H1 (cell line): ENCODE data around the gene ATP6V0D1. TPM values are rescaled to one million over a fixed set of nuclear protein-coding genes. Genes with fewer than 3 reads are reported as not detected.

ENCODE experiments used
- BRCA1 ChIP-seq: IDR thresholded peaks from 2 replicates; pipeline ENCODE4 v1.6.1; 2012; ENCODE audit warnings: low read depth, low read length, improper control_type of control experiment
- CBX5 ChIP-seq: fragments of 300-800, 300-1000 bp; sonication (generic); IDR thresholded peaks from 2 replicates; pipeline ENCODE4 v1.7.1; 2016; ENCODE audit warnings: antibody characterized with exemption, low read length, low read depth
- CEBPB ChIP-seq: IDR thresholded peaks from 2 replicates; pipeline ENCODE4 v1.6.1; 2012; ENCODE audit warnings: low read depth, low read length
- EP300 ChIP-seq, 2 experiments: IDR thresholded peaks; 1 replicate in 1 of 2; 2 replicates in 1 of 2; pipeline ENCODE4 v1.6.1; 2011 to 2012; ENCODE audit warnings: low read depth in 2 of 2, low read length in 2 of 2, mild to moderate bottlenecking in 2 of 2, borderline replicate concordance in 1 of 2, inconsistent platforms in 1 of 2, moderate library complexity in 1 of 2
- JUND ChIP-seq: IDR thresholded peaks from 2 replicates; pipeline ENCODE4 v1.6.1; 2011; ENCODE audit warnings: mild to moderate bottlenecking, improper control_type of control experiment, low read length
- KDM5A ChIP-seq: fragments of 200-600 bp; IDR thresholded peaks from 2 replicates; pipeline ENCODE4 v1.7.1; 2012; ENCODE audit warnings: mild to moderate bottlenecking, low read length, inconsistent platforms, mixed read lengths
- PHF8 ChIP-seq: fragments of 200-600 bp; sonication (generic); conservative IDR thresholded peaks from 2 replicates; pipeline ENCODE4 v1.7.1; 2012; ENCODE audit warnings: low read depth, mild to moderate bottlenecking, inconsistent platforms, low read length, moderate library complexity
- POLR2A ChIP-seq, 2 experiments: IDR thresholded peaks; 1 replicate in 1 of 2; 2 replicates in 1 of 2; pipeline ENCODE4 v1.6.1; 2011; ENCODE audit warnings: low read depth in 2 of 2, low read length in 2 of 2, mild to moderate bottlenecking in 2 of 2; ENCODE audit errors: control extremely low read depth in 1 of 2
- POU5F1 ChIP-seq: IDR thresholded peaks from 2 replicates; pipeline ENCODE4 v1.6.1; 2011; ENCODE audit warnings: low read depth, mild to moderate bottlenecking, low read length, moderate library complexity
- RAD21 ChIP-seq, 2 experiments: IDR thresholded peaks in 1 of 2; conservative IDR thresholded peaks in 1 of 2; 2 replicates each; pipeline ENCODE4 v1.6.1; 2011; ENCODE audit warnings: low read depth in 2 of 2, low read length in 2 of 2, improper control_type of control experiment in 1 of 2, inconsistent platforms in 1 of 2, mild to moderate bottlenecking in 1 of 2, moderate library complexity in 1 of 2
- SP2 ChIP-seq: IDR thresholded peaks from 2 replicates; pipeline ENCODE4 v1.6.1; 2012; ENCODE audit warnings: mild to moderate bottlenecking, low read length, inconsistent platforms
- SUZ12 ChIP-seq: fragments of 200-600 bp; sonication (generic); IDR thresholded peaks from 2 replicates; pipeline ENCODE4 v1.6.1; 2012; ENCODE audit warnings: mild to moderate bottlenecking, inconsistent platforms, low read length, moderate library complexity, mixed read lengths
- TAF1 ChIP-seq: IDR thresholded peaks from 2 replicates; pipeline ENCODE4 v1.6.1; 2011; ENCODE audit warnings: mild to moderate bottlenecking, low read depth, low read length
- TAF7 ChIP-seq: optimal IDR thresholded peaks from 2 replicates; pipeline ENCODE3; 2011; ENCODE audit warnings: low read depth, mild to moderate bottlenecking, inconsistent platforms, low read length, moderate library complexity, borderline replicate concordance
- TCF12 ChIP-seq: IDR thresholded peaks from 2 replicates; pipeline ENCODE4 v1.6.1; 2011; ENCODE audit warnings: low read depth, mild to moderate bottlenecking, low read length
- polyA plus RNA-seq, 7 experiments: library from polyadenylated mRNA; depleted of rRNA in 3 of 7; stranded (reverse) in 5 of 7; unstranded in 2 of 7; fragments of >200 nt in 5 of 7; fragments of 200-250 nt in 2 of 7; gene quantifications; 1 replicate in 5 of 7; 2 replicates in 1 of 7; 4 replicates in 1 of 7; pipeline versions ENCODE4 v1.2.1 to v1.2.3, GENCODE V29; 2011 to 2013; ENCODE audit warnings: missing spikeins in 2 of 7, mixed read lengths in 2 of 7
- total RNA-seq: library from RNA; stranded (reverse); fragmentation: NEBNext Ultra II Directional; extraction: Animal tissue kit (Norgen Biotek cat#: 25700); gene quantifications from 2 replicates; pipeline ENCODE4 v1.2.1, GENCODE V29; 2021
- TF ChIP-seq, protein P1 (sequence below), 3 experiments: IDR thresholded peaks; 1 replicate in 2 of 3; 2 replicates in 1 of 3; pipeline versions ENCODE4 v1.5.1 to v1.6.1; 2011; ENCODE audit warnings: low read length in 3 of 3, mild to moderate bottlenecking in 3 of 3, inconsistent platforms in 2 of 3, low read depth in 1 of 3, moderate library complexity in 1 of 3; ENCODE audit not compliant: insufficient read depth in 1 of 3; ENCODE audit errors: control extremely low read depth in 1 of 3
- TF ChIP-seq, protein P2 (sequence below): IDR thresholded peaks from 2 replicates; pipeline ENCODE4 v1.6.1; 2012; ENCODE audit warnings: inconsistent platforms
- TF ChIP-seq, protein P3 (sequence below): IDR thresholded peaks from 2 replicates; pipeline ENCODE4 v1.6.1; 2011; ENCODE audit warnings: low read depth, mild to moderate bottlenecking, low read length; ENCODE audit not compliant: insufficient read depth

ATP6V0D1 gene
- total and polyA plus RNA-seq, 2 of the 8 experiments (the other 6 are each of a cell fraction or from before 2014, with no cell fraction given), result 47.3 to 134 TPM

DNA sequence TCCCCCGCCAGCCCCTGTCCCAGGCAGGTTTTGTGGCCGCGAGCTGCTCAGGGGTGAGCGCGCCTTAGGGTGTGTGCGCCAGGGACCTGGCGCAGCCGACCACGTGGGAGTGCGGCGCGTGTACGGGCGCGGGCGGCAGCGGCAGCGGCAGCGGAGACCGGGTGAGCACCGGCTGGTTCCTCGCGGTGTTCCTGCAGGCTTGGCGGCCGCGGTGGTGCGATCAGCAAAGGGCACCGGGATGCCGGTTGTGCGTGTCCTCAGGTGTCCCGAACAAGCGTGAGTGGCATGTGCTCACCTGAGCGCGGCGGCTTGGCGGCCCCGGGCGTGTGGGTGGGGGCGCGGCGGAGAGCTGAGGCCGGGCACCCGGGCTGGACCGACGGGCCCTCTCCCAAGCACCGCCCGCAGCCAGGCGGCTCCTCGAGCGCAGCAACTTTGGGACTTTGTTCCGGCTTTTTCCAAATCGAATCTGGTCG is 50.4 kb downstream of the ATP6V0D1 start (continued):
- TF ChIP-seq CBX5, result no peak
- peak in 1 of 2 experiments; percentile 32; a peak in 1 of 3 replicates for TF ChIP-seq POLR2A (IDR thresholded peaks at IDR 0.05; ENCODE audit: control extremely low read depth in 1 of 2, low read depth in 2 of 2, low read length in 2 of 2)
- TF ChIP-seq, protein P1, sequence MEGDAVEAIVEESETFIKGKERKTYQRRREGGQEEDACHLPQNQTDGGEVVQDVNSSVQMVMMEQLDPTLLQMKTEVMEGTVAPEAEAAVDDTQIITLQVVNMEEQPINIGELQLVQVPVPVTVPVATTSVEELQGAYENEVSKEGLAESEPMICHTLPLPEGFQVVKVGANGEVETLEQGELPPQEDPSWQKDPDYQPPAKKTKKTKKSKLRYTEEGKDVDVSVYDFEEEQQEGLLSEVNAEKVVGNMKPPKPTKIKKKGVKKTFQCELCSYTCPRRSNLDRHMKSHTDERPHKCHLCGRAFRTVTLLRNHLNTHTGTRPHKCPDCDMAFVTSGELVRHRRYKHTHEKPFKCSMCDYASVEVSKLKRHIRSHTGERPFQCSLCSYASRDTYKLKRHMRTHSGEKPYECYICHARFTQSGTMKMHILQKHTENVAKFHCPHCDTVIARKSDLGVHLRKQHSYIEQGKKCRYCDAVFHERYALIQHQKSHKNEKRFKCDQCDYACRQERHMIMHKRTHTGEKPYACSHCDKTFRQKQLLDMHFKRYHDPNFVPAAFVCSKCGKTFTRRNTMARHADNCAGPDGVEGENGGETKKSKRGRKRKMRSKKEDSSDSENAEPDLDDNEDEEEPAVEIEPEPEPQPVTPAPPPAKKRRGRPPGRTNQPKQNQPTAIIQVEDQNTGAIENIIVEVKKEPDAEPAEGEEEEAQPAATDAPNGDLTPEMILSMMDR (IDR thresholded peaks at IDR 0.05; ENCODE audit: control extremely low read depth in 1 of 3, insufficient read depth in 1 of 3, low read depth in 1 of 3, low read length in 3 of 3), result no peak
- TF ChIP-seq CEBPB, result no peak
- no peak for TF ChIP-seq SP2
- TF ChIP-seq, protein P2, sequence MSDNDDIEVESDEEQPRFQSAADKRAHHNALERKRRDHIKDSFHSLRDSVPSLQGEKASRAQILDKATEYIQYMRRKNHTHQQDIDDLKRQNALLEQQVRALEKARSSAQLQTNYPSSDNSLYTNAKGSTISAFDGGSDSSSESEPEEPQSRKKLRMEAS, result peak; percentile 95
- TF ChIP-seq SUZ12, result no peak
- TF ChIP-seq POU5F1, result no peak
- TF ChIP-seq TAF1, result peak; percentile 27; the same call in 1 of the 2 replicates
- TF ChIP-seq, protein P3, sequence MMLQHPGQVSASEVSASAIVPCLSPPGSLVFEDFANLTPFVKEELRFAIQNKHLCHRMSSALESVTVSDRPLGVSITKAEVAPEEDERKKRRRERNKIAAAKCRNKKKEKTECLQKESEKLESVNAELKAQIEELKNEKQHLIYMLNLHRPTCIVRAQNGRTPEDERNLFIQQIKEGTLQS, result no peak
- no peak for TF ChIP-seq BRCA1
- no peak for TF ChIP-seq TCF12
- TF ChIP-seq RAD21 (IDR thresholded peaks at IDR 0.05 in 1 of 2, conservative IDR thresholded peaks at IDR 0.05 in 1 of 2; ENCODE audit: low read depth in 2 of 2, low read length in 2 of 2), result no peak
- no peak for TF ChIP-seq JUND
- TF ChIP-seq EP300 (IDR thresholded peaks at IDR 0.05; ENCODE audit: borderline replicate concordance in 1 of 2, low read depth in 2 of 2, low read length in 2 of 2), result no peak
- TF ChIP-seq TAF7, result no peak
- TF ChIP-seq PHF8, result peak; percentile 26; the same call in 1 of the 2 replicates
- TF ChIP-seq KDM5A, result no peak
